Body of pancreas (tissue), 4 donors: ENCODE measurements around the gene CEP89.

Source experiments
- CTCF ChIP-seq, 7 experiments: fragments of 450-650 bp in 4 of 7; fragments of 200-600 bp in 3 of 7; sonication (generic) in 3 of 7; IDR thresholded peaks; one replicate each; pipeline ENCODE4 v1.5.1; 2016 to 2019; ENCODE audit warnings: antibody characterized with exemption in 7 of 7
- POLR2A ChIP-seq, 3 donors: fragments of 450-650 bp; IDR thresholded peaks; one replicate each; pipeline ENCODE4 v1.6.1; 2016; ENCODE audit warnings: antibody characterized with exemption in 3 of 3, mild to moderate bottlenecking in 2 of 3

DNA sequence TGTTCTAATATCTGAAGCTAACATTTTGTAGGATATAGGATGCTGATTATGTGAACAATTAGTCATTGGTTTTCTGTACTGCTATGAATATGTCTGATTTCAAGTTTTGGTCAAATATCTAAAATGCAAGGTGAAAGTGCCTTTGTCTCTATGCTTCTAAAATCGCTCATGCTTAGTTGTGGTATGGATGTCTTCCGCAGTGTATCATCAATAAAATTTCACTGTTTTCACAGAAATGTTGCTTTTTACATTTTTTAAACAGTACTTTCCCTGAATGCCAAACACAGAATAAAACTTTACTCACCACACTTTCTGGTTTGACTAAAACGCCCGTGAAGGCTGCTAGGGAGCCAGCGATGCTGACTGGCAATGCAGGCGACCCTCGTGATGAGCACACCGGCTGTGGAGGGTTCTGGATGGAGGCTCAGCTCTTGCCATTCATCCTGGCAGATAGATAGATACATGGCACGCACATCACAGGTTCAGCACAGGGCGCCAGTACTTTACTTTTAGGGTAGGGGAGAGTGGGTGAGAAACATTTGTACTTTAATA is 142.3 kb downstream of the CEP89 start:
- no peak for TF ChIP-seq CTCF (IDR thresholded peaks at IDR 0.05)
- TF ChIP-seq POLR2A (IDR thresholded peaks at IDR 0.05), result no peak
